Liver (tissue), 3 donors: ENCODE measurements around the gene TEDC2.

Experiments
- GABPA ChIP-seq, 2 donors: IDR thresholded peaks in 1 of 2; conservative IDR thresholded peaks in 1 of 2; 2 replicates each; pipeline ENCODE4 v1.6.1; 2016; ENCODE audit warnings: antibody characterized with exemption in 2 of 2, mild to moderate bottlenecking in 1 of 2, moderate library complexity in 1 of 2
- HNF4G ChIP-seq: IDR thresholded peaks from 2 replicates; pipeline ENCODE4 v1.6.1; 2016; ENCODE audit warnings: antibody characterized with exemption
- RAD21 ChIP-seq, 2 donors: IDR thresholded peaks; 2 replicates each; pipeline ENCODE4 v1.6.1; 2016; ENCODE audit warnings: antibody characterized with exemption in 2 of 2, mild to moderate bottlenecking in 2 of 2
- TF ChIP-seq, protein P1 (sequence below): fragments of 150-350 bp; IDR thresholded peaks from 2 replicates; pipeline ENCODE4 v1.5.1; 2017; ENCODE audit warnings: improper control_type of control experiment, low read depth, low read length; ENCODE audit not compliant: missing input control
- donor health status: healthy.
- donor health status: healthy.

DNA sequence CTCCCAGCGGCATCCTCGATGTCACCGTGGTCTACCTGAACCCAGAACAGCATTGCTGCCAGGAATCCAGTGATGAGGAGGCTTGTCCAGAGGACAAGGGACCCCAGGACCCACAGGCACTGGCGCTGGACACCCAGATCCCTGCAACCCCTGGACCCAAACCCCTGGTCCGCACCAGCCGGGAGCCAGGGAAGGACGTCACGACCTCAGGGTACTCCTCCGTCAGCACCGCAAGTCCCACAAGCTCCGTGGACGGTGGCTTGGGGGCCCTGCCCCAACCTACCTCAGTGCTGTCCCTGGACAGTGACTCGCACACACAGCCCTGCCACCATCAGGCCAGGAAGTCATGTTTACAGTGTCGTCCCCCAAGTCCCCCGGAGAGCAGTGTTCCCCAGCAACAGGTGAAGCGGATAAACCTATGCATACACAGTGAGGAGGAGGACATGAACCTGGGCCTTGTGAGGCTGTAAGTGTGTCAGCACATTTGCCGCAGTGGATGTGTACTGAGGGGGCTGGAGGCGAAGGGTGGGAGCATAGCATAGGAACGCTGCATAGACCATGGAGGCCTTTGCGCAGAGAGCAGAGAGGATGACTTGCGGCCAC, 3.3 kb upstream of the TEDC2 start:
- TF ChIP-seq, protein P1, sequence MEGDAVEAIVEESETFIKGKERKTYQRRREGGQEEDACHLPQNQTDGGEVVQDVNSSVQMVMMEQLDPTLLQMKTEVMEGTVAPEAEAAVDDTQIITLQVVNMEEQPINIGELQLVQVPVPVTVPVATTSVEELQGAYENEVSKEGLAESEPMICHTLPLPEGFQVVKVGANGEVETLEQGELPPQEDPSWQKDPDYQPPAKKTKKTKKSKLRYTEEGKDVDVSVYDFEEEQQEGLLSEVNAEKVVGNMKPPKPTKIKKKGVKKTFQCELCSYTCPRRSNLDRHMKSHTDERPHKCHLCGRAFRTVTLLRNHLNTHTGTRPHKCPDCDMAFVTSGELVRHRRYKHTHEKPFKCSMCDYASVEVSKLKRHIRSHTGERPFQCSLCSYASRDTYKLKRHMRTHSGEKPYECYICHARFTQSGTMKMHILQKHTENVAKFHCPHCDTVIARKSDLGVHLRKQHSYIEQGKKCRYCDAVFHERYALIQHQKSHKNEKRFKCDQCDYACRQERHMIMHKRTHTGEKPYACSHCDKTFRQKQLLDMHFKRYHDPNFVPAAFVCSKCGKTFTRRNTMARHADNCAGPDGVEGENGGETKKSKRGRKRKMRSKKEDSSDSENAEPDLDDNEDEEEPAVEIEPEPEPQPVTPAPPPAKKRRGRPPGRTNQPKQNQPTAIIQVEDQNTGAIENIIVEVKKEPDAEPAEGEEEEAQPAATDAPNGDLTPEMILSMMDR = no peak
- TF ChIP-seq RAD21 (IDR thresholded peaks at IDR 0.05) = no peak
- TF ChIP-seq GABPA (IDR thresholded peaks at IDR 0.05 in 1 of 2, conservative IDR thresholded peaks at IDR 0.05 in 1 of 2) = no peak
- TF ChIP-seq HNF4G = no peak
